ENCODE data around the gene MFF. TPM values are rescaled to one million over a fixed set of nuclear protein-coding genes. Genes with fewer than 3 reads are reported as not detected.

Gene MFF
- total and polyA plus RNA-seq, 10 of the 15 experiments (the other 5 are each of a cell fraction or from before 2014, with no cell fraction given) = 19.6 to 131 (median 106) TPM

- no peak for TF ChIP-seq CTCF (IDR thresholded peaks at IDR 0.05 in 2 of 3, conservative IDR thresholded peaks at IDR 0.05 in 1 of 3; ENCODE audit: control insufficient read depth in 2 of 3, extremely low read depth in 1 of 3, insufficient read depth in 1 of 3, low read depth in 3 of 3, low read length in 3 of 3)
These were observed 22.1 kb downstream of the MFF start (continued) for GRCh38 chr2:227347117-227347516.

- BruUV-seq (replicated peaks) = no TSS peak
- no peaks in the 10 kb centered on the region; the same call in 1 of the 2 replicates for H3K4me1 ChIP-seq (ENCODE audit: control insufficient read depth, insufficient read depth, low read length)
- 100% methylated on average over 2 of the region's 2 CpGs for WGBS (ENCODE audit: insufficient coverage, insufficient replicate concordance, low lambda C conversion rate, missing lambda C conversion rate)
- POLR2A ChIA-PET = interaction anchor here (0.6 to 1.4 kb wide), 3 partner anchors 22 to 61 kb away, joined by 3 to 5 read pairs (median 5); no protein-coding TSS in a partner anchor
- ATAC-seq (no peak), DNase-seq (ENCODE audit: low read depth, low spot score) (no peak), FAIRE-seq (no peak)
- H3K4me2 ChIP-seq (ENCODE audit: control insufficient read depth, insufficient read depth) = no peak overlapping the region
- TF ChIP-seq YBX1 (IDR thresholded peaks at IDR 0.05) (no peak), ZNF592 (IDR thresholded peaks at IDR 0.05) (no peak), NR2C2 (IDR thresholded peaks at IDR 0.05; ENCODE audit: borderline replicate concordance, control insufficient read depth, insufficient read length, low read depth) (no peak), NR2C1 (IDR thresholded peaks at IDR 0.05) (no peak), IRF3 (IDR thresholded peaks at IDR 0.05) (no peak)
- intact Hi-C loops (cut with micrococcal nuclease; ENCODE audit: unreplicated experiment) = no loop called here
- no peak overlapping the region for H3K9ac ChIP-seq (ENCODE audit: control insufficient read depth, insufficient read depth, low read length)
- CTCF ChIA-PET = interaction anchor here (0.6 to 2.2 kb wide), 11 partner anchors 8 to 542 kb away, joined by 3 to 6 read pairs (median 4); no protein-coding TSS in a partner anchor
- H3K79me2 ChIP-seq (ENCODE audit: control insufficient read depth, insufficient read depth, low read length) = no peaks in the 10 kb centered on the region
- H3K4me3 ChIP-seq = no peak overlapping the region
- RAD21 ChIA-PET (ENCODE audit: unreplicated experiment) = interaction anchor here (0.5 to 1.4 kb wide), 4 partner anchors 19 to 178 kb away, joined by 3 to 4 read pairs (median 3); no protein-coding TSS in a partner anchor
- H4K20me1 ChIP-seq (ENCODE audit: control insufficient read depth, insufficient read depth) = no peaks in the 10 kb centered on the region
- no peaks in the 10 kb centered on the region for H3K9me3 ChIP-seq (replicated peaks; ENCODE audit: control insufficient read depth, insufficient read depth, low read length)
- SMC1A ChIA-PET (ENCODE audit: uncharacterized antibody, unreplicated experiment) = interaction anchor here (1.0 to 3.1 kb wide), 11 partner anchors 12 to 466 kb away, joined by 3 to 11 read pairs (median 4); no protein-coding TSS in a partner anchor
- no peak overlapping the region for H2AFZ ChIP-seq (ENCODE audit: control insufficient read depth, low read depth, low read length)
- H3K27ac ChIP-seq (ENCODE audit: control insufficient read depth, insufficient read depth) = no peak overlapping the region
- in situ Hi-C loops (cut with MboI) = no loop called here
- H3K36me3 ChIP-seq (ENCODE audit: control insufficient read depth in 2 of 2, insufficient read depth in 2 of 2, low read length in 1 of 2) = peaks cover 0 to 13% of the 10 kb centered on the region in 2 experiments; a peak in 2 of 4 replicates
- no peaks in the 10 kb centered on the region for H3K27me3 ChIP-seq (replicated peaks in 1 of 2; ENCODE audit: control insufficient read depth in 2 of 2, insufficient read depth in 2 of 2, low read length in 1 of 2)
These were observed 23.3 kb downstream of the MFF start for GRCh38 chr2:227348324-227348723.
